HL-60 (cell line): ENCODE measurements around the gene IZUMO1.

Experiments
- CTCF ChIP-seq: IDR thresholded peaks from one replicate; pipeline ENCODE4 v1.5.1; 2011; ENCODE audit warnings: low read length, control low read depth, inconsistent platforms; ENCODE audit not compliant: insufficient read depth
- GABPA ChIP-seq: IDR thresholded peaks from 2 replicates; pipeline ENCODE4 v1.6.1; 2012; ENCODE audit warnings: low read depth
- POLR2AphosphoS5 ChIP-seq: IDR thresholded peaks from 2 replicates; pipeline ENCODE4 v1.6.1; 2012; ENCODE audit warnings: low read depth
- TF ChIP-seq, protein P1 (sequence below): IDR thresholded peaks from 2 replicates; pipeline ENCODE4 v1.6.1; 2012; ENCODE audit warnings: low read depth; ENCODE audit not compliant: insufficient replicate concordance

- TF ChIP-seq CTCF: no peak
- no peak for TF ChIP-seq POLR2AphosphoS5
- TF ChIP-seq, protein P1, sequence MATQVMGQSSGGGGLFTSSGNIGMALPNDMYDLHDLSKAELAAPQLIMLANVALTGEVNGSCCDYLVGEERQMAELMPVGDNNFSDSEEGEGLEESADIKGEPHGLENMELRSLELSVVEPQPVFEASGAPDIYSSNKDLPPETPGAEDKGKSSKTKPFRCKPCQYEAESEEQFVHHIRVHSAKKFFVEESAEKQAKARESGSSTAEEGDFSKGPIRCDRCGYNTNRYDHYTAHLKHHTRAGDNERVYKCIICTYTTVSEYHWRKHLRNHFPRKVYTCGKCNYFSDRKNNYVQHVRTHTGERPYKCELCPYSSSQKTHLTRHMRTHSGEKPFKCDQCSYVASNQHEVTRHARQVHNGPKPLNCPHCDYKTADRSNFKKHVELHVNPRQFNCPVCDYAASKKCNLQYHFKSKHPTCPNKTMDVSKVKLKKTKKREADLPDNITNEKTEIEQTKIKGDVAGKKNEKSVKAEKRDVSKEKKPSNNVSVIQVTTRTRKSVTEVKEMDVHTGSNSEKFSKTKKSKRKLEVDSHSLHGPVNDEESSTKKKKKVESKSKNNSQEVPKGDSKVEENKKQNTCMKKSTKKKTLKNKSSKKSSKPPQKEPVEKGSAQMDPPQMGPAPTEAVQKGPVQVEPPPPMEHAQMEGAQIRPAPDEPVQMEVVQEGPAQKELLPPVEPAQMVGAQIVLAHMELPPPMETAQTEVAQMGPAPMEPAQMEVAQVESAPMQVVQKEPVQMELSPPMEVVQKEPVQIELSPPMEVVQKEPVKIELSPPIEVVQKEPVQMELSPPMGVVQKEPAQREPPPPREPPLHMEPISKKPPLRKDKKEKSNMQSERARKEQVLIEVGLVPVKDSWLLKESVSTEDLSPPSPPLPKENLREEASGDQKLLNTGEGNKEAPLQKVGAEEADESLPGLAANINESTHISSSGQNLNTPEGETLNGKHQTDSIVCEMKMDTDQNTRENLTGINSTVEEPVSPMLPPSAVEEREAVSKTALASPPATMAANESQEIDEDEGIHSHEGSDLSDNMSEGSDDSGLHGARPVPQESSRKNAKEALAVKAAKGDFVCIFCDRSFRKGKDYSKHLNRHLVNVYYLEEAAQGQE: no peak
- TF ChIP-seq GABPA: no peak
Measured at GRCh38 chr19:48696353-48697010, 50.2 kb downstream of the IZUMO1 start.
